ENCODE data around the gene SPAAR.
"Not testable (repeated sequence)": the region's sequence is repeated elsewhere in the genome, so short reads cannot be mapped to it uniquely, and the experiment has no call there.

SPAAR gene

DNA sequence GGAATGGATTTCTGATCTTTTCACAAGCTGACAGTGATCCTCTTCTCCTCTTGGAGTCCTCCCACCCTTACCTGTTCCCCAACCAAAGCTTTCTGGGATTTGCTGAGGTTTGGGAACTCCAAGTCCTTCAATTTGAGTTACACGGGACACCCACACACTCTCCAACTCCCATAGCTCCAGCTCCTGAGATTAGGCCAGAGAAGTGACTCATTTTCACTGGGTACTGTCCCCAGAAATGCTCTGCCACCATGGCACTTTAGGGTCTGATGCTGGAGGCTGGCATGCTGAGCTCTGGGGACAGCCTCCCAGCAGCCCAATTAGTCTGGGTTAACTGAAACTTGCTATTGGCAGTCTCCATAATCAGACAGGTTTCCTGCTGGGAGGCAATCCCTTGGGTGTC lies 17.2 kb upstream of the SPAAR start:
- Mint-ChIP-seq H3K36me3 (no peaks in the 10 kb centered on the region), H3K27me3 (peaks cover 8% of the 10 kb centered on the region), H3K9me3 (no peaks in the 10 kb centered on the region), H3K27ac (no peak overlapping the region), H3K4me3 (no peak overlapping the region), H3K4me1 (no peaks in the 10 kb centered on the region)

DNA sequence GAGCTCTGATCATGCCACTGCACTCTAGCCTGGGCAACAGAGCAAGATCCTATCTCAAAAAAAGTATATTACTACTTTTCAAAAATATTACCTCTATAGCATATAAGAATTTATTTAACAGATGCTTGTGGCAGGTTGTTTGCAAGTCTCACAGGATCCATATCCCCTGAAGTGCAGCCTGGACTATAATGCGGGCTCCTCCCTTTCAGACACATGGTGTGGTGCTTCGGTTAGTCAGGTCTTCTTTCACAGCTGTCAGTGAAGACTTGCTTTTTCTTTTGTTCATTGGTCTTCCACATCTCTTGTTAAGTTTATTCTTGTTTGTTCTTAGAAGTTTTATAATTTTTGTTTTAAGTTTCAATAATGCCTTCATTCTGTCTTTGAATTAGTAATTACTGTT lies 12.7 kb upstream of the SPAAR start:
- peaks cover 9% of the 10 kb centered on the region for H3K27me3 Mint-ChIP-seq
- no peak overlapping the region for H3K4me3 Mint-ChIP-seq
- H3K36me3 Mint-ChIP-seq: no peaks in the 10 kb centered on the region

DNA sequence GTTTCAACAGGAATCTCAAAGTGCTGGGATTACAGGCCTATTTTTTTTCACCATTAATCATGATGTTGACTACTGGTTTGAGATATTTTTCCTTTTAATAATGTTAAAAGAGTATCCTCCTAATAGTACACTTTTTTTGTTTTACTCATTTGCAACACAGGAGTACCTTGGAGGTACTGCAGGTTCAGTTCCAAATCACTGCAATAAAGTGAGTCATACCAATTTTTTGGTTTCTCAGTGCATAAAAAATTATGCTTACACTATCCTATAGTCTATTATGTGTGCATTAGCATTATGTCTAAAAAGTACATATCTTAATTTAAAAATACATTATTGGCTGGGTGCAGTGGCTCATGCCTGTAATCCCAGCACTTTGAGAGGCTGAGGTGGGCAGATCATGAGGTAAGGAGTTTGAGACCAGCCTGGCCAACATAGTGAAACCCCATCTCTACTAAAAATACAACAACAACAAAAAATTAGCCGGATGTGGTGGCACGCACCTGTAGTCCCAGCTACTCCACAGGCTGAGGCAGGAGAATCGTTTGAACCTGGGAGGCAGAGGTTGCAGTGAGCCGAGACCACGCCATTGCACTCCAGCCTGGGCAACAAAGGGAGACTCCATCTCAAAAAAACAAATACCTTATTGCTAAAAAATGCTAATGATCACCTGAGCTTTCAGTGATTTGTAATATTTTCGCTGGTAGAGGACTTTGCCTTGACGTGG lies 11.8 kb upstream of the SPAAR start:
- not testable (repeated sequence) for H3K4me1 Mint-ChIP-seq, H3K4me3 Mint-ChIP-seq, H3K27me3 Mint-ChIP-seq, H3K9me3 Mint-ChIP-seq, H3K36me3 Mint-ChIP-seq, H3K27ac Mint-ChIP-seq

More for the DNA sequence above, 12.7 kb upstream of the SPAAR start:
- Mint-ChIP-seq H3K9me3 (no peaks in the 10 kb centered on the region), H3K4me1 (no peaks in the 10 kb centered on the region), H3K27ac (no peak overlapping the region)

DNA sequence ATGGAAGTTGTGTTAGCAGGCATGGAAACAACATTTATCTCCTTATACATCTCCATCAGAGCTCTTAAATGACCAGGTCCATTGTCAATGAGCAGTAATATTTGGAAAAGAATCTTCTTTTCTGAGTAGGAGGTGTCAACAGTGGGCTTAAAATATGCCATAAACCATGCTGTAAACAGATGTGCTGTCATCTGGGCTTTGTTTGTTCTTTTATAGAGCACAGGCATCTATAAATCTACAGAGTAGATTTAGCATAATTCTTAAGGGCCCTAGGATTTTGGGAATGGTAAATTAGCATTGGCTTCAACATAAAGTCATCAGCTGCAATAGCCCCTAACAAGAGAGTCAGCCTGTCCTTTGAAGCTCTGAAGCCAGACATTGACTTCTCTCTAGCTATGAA lies 11.0 kb upstream of the SPAAR start:
- no peaks in the 10 kb centered on the region for H3K36me3 Mint-ChIP-seq
- no peak overlapping the region for H3K4me3 Mint-ChIP-seq
- peaks cover 6% of the 10 kb centered on the region for H3K4me1 Mint-ChIP-seq
- H3K9me3 Mint-ChIP-seq: no peaks in the 10 kb centered on the region
- peaks cover 3% of the 10 kb centered on the region for H3K27me3 Mint-ChIP-seq
- no peak overlapping the region for H3K27ac Mint-ChIP-seq

DNA sequence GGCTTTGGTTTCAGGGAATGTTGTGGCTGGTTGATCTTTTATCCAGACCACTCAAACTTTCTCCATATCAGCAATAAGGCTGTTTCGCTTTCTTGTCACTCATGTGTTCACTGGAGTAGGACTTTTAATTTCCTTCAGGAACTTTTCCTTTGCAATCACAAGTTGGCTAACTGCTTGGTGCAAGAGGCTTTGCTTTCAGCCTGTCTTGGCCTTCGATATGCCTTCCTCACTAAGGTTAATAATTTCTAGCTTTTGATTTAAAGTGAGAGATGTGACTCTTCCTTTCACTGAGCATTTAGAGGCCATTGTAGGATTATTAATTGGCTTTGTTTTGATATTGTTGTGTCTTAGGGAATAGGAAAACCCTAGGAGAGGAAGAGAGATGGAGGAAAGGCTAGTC lies 10.3 kb upstream of the SPAAR start:
- H3K4me1 Mint-ChIP-seq: peaks cover 11% of the 10 kb centered on the region
- H3K36me3 Mint-ChIP-seq: no peaks in the 10 kb centered on the region
- H3K4me3 Mint-ChIP-seq: no peak overlapping the region
- no peaks in the 10 kb centered on the region for H3K9me3 Mint-ChIP-seq
- no peak overlapping the region for H3K27ac Mint-ChIP-seq
- H3K27me3 Mint-ChIP-seq: peaks cover 2% of the 10 kb centered on the region

DNA sequence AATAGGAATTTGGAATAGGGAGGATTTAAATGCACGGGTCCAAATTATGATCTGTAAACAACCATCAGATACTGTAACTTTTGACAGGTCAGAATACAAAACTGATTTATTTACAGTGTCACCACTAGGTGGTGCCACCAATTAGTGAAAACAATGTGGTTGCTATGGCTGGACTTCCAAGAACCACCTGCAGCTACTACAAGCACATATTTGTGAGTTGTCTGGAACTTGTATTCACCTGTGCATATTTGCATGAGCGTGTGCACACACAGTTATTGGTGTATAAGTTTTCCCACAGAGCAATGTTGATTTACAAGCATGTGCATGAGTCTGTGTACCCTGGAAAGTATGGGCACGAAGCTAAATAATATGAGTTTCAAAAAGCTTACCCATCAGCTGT lies 6.2 kb upstream of the SPAAR start:
- no peaks in the 10 kb centered on the region for H3K36me3 Mint-ChIP-seq
- no peaks in the 10 kb centered on the region for H3K9me3 Mint-ChIP-seq
- H3K27me3 Mint-ChIP-seq: peaks cover 2% of the 10 kb centered on the region

DNA sequence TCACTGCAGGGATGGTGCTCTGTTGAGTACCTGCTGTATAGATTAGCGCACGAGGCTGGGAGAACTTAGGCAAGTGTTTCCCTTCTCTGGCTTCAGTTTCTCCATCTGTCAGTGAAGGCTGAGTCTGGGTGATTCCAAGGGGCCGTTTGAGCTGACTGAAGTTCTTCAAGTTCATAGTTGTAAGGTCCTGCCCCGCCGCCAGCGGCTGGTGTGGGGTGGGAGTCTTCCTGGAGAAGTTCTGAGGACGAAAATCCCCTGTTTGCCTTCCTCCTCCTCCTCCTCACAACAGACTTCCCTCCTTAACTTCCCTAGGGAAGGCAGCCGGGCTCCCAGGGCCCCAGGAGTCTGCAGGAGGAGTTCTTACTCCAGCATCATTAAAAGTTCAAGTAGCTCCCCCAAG lies 5.0 kb upstream of the SPAAR start:
- H3K27ac Mint-ChIP-seq: no peak overlapping the region

More for the DNA sequence above, 6.2 kb upstream of the SPAAR start:
- Mint-ChIP-seq H3K4me3 (no peak overlapping the region), H3K4me1 (peaks cover 33% of the 10 kb centered on the region), H3K27ac (no peak overlapping the region)

DNA sequence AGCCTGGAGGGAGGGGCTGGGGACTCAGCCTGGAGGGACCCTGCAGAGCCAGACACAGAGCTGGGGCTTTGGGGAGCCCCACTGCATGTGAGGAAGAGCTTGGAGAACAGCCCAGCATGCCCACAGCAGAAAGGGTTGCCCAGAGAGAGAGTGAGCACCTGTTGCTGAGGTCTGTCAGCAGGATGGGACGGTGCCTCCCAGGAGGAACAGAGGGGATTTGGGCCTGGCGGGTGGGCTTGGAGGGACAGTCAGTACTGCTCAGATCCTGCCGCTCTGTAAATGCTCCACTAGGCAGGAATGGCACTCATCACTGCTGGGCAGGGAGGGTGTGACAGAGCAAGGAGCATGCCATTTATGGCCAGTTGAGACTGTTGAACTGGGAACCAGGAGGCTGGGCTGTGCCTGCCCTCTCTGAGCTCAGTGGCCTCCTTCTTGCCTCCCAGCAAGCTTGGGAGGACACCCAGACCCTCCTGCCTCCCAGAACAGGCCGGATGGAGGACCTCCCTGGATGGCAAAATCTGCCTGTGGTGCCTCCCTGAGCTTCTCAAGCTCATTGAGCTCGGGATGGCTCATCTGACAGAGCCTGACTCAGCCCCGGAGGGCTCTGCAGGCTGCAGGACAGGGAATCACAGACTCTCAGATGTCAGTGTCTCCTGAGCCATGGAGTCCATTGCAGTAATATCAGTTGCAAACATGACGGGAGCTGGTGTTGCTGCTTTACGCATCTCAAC lies 4.1 kb upstream of the SPAAR start:
- Mint-ChIP-seq H3K9me3 (no peaks in the 10 kb centered on the region), H3K36me3 (no peaks in the 10 kb centered on the region), H3K4me1 (peaks cover 55% of the 10 kb centered on the region), H3K27me3 (peaks cover 2% of the 10 kb centered on the region), H3K4me3 (no peak overlapping the region), H3K27ac (no peak overlapping the region)

More for the DNA sequence above, 5.0 kb upstream of the SPAAR start:
- Mint-ChIP-seq H3K9me3 (no peaks in the 10 kb centered on the region), H3K36me3 (no peaks in the 10 kb centered on the region), H3K27me3 (peaks cover 2% of the 10 kb centered on the region), H3K4me1 (peaks cover 46% of the 10 kb centered on the region), H3K4me3 (no peak overlapping the region)

DNA sequence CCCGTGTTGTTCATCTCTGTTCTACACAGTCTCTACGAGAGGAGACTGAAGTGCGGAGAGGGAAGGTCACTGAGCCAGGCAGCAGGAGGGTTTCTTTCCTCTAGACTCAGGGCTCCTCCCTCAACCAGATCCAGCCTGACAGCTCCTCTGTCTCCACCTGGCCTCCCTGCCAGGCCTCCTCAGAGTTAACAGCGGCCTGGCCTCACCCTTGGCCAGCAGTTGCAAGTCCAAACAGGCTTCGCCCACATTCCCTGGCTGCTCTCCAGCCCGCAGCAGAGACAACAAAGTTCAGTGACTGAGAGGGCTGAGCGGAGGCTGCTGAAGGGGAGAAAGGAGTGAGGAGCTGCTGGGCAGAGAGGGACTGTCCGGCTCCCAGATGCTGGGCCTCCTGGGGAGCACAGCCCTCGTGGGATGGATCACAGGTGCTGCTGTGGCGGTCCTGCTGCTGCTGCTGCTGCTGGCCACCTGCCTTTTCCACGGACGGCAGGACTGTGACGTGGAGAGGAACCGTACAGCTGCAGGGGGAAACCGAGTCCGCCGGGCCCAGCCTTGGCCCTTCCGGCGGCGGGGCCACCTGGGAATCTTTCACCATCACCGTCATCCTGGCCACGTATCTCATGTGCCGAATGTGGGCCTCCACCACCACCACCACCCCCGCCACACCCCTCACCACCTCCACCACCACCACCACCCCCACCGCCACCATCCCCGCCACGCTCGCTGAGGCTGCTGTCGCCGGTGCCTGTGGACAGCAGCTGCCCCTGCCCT lies 3.2 kb upstream of the SPAAR start, which contains the start of gene HRCT1:
Gene HRCT1 (plus strand): TSS at position 291 of the 768 bp plus-strand sequence. CDS start 86 bp downstream, at position 377.
- Mint-ChIP-seq H3K27ac (no peak within 1 kb of the TSS), H3K9me3 (no peaks in the 10 kb centered on the region), H3K4me3 (no peak within 1 kb of the TSS), H3K36me3 (no peaks in the 10 kb centered on the region), H3K4me1 (peaks cover 63% of the 10 kb centered on the region), H3K27me3 (peaks cover under 1% of the 10 kb centered on the region)

DNA sequence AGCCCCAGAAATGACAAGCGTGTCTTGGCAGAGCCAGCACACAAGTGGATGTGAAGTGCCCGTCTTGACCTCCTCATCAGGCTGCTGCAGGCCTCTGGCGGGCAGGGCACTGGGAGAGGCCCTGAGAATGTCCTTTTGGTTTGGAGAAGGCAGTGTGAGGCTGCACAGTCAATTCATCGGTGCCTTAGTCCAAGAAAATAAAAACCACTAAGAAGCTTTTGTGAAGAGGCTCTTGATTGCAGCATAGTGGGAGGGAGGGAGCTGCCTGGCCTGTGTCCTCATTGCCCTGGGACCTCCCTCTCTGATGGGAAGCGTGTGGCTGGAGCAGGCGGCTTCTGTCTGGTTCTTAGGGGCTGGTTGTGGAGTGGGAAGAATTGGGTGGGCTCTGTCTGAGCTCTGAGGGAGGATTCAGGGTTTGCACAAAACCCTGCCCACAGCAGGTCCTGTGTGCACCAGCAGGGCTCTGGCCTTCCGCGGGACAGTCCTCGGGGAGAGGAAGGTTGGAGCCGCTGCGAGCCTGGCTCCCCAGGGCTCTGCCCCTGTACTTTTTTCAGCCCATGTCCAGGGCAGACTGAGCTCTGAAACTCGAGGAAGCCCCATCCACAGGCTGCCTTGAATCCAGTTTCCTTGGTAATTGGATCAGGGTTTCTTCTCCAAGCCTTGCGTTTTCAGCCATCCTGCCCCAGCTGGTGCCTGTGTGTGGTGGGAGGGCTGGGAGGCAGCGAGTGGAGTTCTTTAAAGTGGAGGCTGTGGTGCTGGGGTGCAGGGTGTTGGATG lies 2.2 kb upstream of the SPAAR start:
- Mint-ChIP-seq H3K27ac (no peak overlapping the region), H3K36me3 (no peaks in the 10 kb centered on the region), H3K27me3 (no peaks in the 10 kb centered on the region), H3K9me3 (no peaks in the 10 kb centered on the region), H3K4me3 (no peak overlapping the region), H3K4me1 (peaks cover 72% of the 10 kb centered on the region)

DNA sequence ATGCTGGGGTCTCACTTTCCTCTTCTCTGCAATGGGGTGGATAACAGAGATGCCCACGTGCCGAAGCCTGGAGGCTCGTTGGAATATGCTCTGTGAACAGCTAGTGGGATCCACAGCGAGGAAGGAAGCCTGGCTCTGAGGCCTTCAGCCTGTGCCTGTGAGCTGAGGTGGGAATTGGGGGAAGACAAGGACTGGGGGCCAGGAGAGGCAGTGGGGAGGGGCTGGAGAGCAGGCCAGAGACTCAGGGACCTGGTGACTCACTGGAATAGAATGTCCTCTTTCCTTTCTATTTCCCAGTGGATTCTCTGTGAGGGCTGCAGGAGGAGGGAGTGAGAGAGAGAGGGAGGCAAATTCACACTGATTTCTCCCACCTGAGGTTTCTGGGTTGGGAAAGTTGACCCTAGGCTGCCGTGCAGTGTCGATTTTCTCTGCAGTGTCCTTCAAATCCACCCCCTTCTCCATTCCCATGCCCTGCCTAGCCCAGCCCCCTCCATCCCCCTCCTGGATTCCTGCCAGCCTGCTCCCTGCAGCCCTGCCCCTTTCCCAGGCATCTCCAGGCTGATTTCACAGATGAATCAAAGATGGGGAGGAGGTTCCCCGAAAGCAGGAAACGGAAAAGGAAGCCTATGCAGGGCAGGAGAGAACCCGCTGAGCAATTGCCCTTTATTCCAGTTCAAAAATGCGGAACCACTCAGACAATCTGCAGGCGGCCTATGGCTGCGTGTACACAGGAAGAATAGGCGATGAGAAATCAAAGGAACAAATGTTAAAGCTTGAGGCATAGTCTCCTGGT lies 1.4 kb upstream of the SPAAR start:
- H3K4me1 Mint-ChIP-seq: peaks cover 73% of the 10 kb centered on the region
- no peak overlapping the region for H3K27ac Mint-ChIP-seq
- H3K4me3 Mint-ChIP-seq: peak overlapping the region; percentile 42
- H3K36me3 Mint-ChIP-seq: no peaks in the 10 kb centered on the region
- H3K9me3 Mint-ChIP-seq: no peaks in the 10 kb centered on the region
- H3K27me3 Mint-ChIP-seq: no peaks in the 10 kb centered on the region

DNA sequence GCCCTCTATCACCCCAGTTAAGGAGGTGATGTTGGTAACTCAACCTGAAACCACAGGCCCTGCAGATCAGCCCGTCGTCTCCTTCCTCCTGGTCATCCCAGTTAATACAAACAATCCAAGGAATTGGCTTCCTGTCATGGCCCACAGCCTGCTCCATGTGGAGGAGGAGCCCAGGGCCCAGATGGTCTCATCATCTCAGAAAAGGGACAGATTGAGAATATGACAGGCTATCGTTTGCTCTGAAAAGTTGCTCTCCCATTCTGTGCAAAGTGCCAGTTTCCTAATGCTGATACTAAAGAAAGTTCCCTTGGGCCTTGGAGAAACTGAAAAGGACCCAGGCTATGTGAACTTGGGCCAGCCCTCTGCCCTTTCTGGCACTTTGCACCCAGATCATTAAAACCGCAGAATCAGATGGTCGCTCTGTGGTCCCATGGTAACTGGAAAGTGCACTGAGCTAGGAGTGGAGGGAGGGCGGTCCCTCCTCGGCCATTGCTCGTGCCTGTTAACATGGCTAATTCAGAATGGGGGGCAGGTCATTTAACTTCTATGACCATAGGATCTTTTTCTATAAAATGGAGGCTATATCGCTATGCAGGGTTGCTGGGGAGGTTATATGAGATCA lies 675 bp upstream of the SPAAR start:
- no peaks in the 10 kb centered on the region for H3K36me3 Mint-ChIP-seq
- no peaks in the 10 kb centered on the region for H3K9me3 Mint-ChIP-seq
- H3K4me3 Mint-ChIP-seq: peak overlapping the region; percentile 58
- H3K27ac Mint-ChIP-seq: peak overlapping the region; percentile 65
- peaks cover 69% of the 10 kb centered on the region for H3K4me1 Mint-ChIP-seq
- H3K27me3 Mint-ChIP-seq: no peaks in the 10 kb centered on the region

DNA sequence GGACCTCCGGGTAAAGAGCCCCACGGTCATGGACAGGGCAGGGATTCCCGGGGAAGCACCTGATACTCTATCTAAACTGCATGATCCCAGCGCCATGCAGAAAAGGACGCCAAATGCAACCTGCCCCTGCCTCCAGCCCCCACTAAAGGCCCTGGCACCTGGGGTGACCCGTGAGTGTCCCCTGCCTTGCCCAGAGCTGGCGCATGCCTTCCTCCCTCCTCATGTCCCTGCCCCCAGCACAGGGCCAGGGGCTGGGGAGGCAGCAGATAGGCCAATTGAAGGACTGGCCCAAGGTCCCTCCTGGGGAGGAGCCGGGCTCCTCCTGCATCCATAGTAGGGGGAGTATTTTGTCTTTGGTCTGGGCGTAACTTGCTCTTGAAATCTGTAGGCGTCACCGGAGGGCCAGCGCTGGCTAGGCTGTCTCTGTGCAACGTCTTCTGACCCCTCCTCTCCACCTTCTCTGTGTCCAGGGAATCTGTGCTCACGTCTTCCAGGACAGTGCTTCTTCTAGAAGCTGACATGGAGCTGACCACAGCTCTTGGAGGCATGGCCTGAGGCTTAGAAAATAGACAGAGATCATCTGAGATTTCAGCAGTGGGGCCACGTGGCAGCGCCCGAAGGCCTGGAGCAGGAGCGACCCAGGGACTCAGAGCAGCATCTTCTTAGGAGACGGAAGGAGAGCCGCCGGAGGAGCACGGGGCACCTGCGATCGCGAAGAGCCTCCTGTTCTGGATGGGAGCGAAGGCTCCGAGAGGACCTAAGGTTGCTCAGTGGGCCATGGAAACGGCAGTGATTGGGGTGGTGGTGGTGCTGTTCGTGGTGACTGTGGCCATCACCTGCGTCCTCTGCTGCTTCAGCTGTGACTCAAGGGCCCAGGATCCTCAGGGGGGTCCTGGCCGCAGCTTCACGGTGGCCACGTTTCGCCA lies 660 bp downstream of the SPAAR start:
- H3K27me3 Mint-ChIP-seq: no peaks in the 10 kb centered on the region
- H3K9me3 Mint-ChIP-seq: no peaks in the 10 kb centered on the region
- no peak overlapping the region for H3K27ac Mint-ChIP-seq
- H3K4me1 Mint-ChIP-seq: peaks cover 64% of the 10 kb centered on the region
- no peaks in the 10 kb centered on the region for H3K36me3 Mint-ChIP-seq
- no peak overlapping the region for H3K4me3 Mint-ChIP-seq

Data from activated naive CD4-positive, alpha-beta T cell treated with anti-CD3 and anti-CD28 coated beads, Interleukin-2, amount 50 U/mL, for 24 hours (primary cell).